ENCODE results near the gene NAP1L1. TPM values are rescaled to one million over a fixed set of nuclear protein-coding genes. Genes with fewer than 3 reads are reported as not detected.
"Not testable (repeated sequence)": the region's sequence is repeated elsewhere in the genome, so short reads cannot be mapped to it uniquely, and the experiment has no call there.

The NAP1L1 gene
- total RNA-seq, 4 donors from 2014 or later = 193 to 341 (median 213) TPM

DNA sequence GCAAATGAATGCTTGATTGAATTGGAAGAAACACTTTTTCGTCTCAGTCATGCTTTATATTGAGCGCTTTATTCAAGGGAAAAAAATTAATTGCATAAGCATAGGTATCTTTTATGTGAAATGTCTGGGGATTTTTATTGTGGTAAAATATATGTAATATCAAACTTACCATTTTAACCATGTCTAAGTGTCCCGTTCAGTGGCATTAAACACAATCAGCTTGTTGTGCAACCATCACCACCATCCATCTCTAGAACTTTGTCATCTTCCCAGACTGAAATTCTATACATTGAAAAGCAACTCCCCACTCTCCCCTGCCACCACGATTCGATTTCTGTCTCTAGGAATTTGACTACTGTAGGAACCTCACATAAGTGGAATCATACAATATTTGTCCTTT is 92.7 kb downstream of the NAP1L1 start:
- Histone ChIP-seq H3K27me3 (no peaks in the 10 kb centered on the region), H3K4me3 (replicated peaks in 1 of 3) (no peak overlapping the region), H3K36me3 (no peaks in the 10 kb centered on the region), H3K9me3 (no peaks in the 10 kb centered on the region), H3K4me1 (peaks cover 0 to 11% of the 10 kb centered on the region in 2 donors), H3K27ac (no peak overlapping the region)
- DNase-seq = no peak
- TF ChIP-seq POLR2A (IDR thresholded peaks at IDR 0.05) = no peak
- TF ChIP-seq, protein P1, sequence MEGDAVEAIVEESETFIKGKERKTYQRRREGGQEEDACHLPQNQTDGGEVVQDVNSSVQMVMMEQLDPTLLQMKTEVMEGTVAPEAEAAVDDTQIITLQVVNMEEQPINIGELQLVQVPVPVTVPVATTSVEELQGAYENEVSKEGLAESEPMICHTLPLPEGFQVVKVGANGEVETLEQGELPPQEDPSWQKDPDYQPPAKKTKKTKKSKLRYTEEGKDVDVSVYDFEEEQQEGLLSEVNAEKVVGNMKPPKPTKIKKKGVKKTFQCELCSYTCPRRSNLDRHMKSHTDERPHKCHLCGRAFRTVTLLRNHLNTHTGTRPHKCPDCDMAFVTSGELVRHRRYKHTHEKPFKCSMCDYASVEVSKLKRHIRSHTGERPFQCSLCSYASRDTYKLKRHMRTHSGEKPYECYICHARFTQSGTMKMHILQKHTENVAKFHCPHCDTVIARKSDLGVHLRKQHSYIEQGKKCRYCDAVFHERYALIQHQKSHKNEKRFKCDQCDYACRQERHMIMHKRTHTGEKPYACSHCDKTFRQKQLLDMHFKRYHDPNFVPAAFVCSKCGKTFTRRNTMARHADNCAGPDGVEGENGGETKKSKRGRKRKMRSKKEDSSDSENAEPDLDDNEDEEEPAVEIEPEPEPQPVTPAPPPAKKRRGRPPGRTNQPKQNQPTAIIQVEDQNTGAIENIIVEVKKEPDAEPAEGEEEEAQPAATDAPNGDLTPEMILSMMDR (IDR thresholded peaks at IDR 0.05) = no peak
- WGBS, 2 donors = 67 to 88% methylated on average over 5 of the region's 5 CpGs
- intact Hi-C loops (cut with DNase I) = no loop called here

DNA sequence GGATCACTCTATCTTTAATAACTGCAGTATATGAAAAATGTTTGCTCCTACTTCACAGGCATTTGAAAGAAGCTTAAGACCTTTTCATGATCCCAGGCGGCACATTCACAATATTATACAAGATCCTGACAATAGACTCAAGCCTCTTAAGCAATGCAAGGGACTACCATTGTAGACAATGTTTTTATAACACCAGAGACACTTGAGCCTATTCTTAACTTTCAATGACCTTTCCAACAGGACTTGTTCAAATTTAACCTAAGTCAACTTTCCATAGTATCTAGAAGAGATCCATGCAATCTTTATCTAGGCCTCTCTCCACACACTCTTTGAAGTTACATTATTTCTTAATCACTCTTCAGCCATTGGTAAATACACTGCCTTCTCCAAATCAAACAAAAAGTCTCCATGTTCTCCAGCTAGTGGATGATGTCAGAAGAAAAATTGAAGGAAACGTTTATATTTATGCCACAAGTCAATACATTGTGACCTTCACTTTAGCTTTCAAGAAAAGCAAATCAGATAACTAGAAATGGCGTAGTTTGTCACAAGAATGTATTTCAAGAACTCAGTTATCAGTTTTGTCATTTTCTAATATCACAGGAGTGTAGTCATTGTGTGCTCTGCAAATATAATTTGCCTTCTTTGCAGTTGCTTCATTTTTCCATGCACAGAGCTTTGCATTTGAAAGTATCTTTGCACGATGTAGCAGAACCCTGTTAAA is 94.1 kb downstream of the NAP1L1 start:
- Histone ChIP-seq H3K36me3 (no peaks in the 10 kb centered on the region), H3K27me3 (no peaks in the 10 kb centered on the region), H3K27ac (no peak overlapping the region), H3K4me3 (replicated peaks in 1 of 3) (no peak overlapping the region), H3K9me3 (no peaks in the 10 kb centered on the region), H3K4me1 (peaks cover 0 to 11% of the 10 kb centered on the region in 2 donors)
- intact Hi-C loops (cut with DNase I) = no loop called here
- TF ChIP-seq, protein P1 (IDR thresholded peaks at IDR 0.05) = no peak
- TF ChIP-seq POLR2A (IDR thresholded peaks at IDR 0.05) = no peak
- WGBS, 2 donors = 65% methylated on average over 4 of the region's 4 CpGs
- no peak for DNase-seq

DNA sequence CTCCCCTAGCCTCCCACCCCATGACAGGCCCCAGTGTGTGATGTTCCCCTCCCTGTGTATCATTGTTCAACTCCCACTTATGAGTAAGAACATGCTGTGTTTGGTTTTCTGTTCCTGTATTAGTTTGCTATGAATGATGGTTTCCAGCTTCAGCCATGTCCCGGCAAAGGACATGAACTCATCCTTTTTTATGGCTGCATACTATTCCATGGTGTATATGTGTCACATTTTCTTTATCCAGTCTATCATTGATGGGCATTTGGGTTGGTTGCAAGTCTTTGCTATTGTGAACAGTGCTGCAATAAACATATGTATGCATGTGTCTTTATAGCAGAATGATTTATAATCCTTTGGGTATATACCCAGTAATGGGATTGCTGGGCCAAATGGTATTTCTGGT is 96.8 kb downstream of the NAP1L1 start:
- H3K36me3 ChIP-seq; intact Hi-C loops (cut with DNase I); H3K27ac ChIP-seq; H3K9me3 ChIP-seq; H3K4me1 ChIP-seq; DNase-seq; H3K4me3 ChIP-seq (replicated peaks in 1 of 3); H3K27me3 ChIP-seq: not testable (repeated sequence)
- 92 to 100% methylated on average over 1 of the region's 1 CpG for WGBS, 2 donors

Other genes starting within 250 kb of the NAP1L1 start
- gene PHLDA1, start 52.9 kb downstream of the NAP1L1 start, total RNA-seq = 10 to 100 TPM; 45.2 to 73.1 (median 57.5) TPM

Data from thyroid gland (tissue), 4 donors.